NCI-H2029 (cell line): ENCODE results near the gene ADCY5.

Experiments used
- DNase-seq: peaks from one replicate; lab custom pipeline; 2025; lab: John Stamatoyannopoulos, UW

The ADCY5 gene

DNA sequence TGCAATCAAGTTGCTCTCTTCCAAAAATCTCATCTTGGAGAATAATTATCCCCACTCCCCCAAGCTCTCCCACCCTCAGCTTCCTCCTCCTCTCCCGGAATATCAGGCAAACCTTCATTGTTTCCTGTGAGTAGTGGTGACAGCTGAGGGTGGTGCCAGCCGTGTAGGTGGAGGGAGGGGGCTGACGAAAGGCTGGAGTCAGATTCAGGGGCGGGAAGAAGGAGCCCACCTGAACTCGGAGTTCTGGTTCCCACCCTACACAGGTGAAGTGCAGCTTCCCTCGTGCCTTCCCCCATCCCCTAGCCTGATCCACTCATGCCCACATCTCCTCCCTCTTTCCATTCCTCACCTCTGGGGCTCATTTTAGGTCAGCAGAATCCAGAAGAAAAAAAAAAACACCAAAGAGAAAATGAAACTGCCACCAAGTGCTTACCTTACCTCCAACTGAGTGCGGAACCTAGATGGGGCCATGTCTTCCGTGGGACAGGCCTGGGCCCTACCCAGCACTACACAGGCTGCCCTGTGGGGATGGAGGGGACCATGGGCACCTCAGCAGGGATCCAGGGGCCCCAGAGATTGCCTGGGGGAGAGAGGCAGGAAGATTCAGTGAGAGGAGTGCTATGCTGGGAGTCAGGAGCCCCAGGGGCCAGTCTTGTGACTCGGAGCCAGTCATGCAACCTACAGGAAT lies 81.3 kb downstream of the ADCY5 start:
- no peak for DNase-seq

DNA sequence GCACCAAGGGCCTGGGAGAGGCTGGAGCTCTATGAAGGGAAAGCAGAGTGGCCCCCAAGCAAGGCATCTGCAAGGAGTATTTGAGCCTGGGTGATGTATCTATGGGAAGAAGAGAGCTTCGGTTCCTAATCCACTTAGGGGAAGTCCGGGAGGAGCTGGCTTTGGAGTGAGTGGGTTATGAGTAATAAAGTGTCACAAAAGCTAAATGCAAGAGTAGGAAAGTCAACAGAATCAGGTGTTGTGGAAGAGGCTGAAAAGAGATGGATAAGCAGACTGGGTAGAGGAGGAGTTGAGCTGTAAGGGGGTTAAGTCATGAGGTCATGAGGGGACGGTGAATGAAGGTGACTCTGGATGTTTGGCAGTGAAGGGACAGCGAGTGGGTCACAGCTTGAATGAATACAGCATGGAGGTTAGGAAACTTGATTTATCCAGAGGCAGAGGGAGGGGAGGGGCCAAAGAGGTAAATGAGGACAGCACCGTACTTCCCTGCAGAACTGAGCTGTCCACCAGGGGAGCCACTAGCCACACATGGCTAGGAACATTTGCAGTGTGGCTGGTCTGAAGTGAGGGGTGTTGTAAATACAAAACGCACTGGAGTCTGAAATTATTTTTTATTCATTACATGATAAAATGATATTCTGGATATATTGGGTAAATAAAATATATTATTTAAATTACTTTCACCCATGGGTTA lies 83.3 kb downstream of the ADCY5 start:
- peak; percentile 32 for DNase-seq

DNA sequence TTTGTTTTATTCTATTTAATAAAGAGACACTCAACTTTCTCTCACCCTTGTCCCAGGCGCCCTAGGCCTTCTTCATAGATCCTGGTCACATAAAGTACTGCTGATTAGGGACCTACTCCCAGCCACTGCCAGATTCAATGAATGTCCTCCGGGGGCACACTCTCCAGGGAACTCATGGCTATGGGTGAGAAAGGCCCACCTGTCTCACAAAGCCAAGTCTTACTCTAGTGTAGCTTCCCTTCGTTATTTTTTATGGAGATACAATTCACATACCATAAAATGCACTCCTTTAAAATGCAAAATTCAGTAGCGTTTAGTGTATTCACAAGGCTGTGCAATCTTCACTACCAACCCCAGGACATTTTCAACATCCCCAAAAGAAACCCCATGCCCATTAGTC lies 87.8 kb downstream of the ADCY5 start:
- no peak for DNase-seq

- DNase-seq: no peak
Measured at GRCh38 chr3:123357275-123357674, 91.6 kb downstream of the ADCY5 start.

DNA sequence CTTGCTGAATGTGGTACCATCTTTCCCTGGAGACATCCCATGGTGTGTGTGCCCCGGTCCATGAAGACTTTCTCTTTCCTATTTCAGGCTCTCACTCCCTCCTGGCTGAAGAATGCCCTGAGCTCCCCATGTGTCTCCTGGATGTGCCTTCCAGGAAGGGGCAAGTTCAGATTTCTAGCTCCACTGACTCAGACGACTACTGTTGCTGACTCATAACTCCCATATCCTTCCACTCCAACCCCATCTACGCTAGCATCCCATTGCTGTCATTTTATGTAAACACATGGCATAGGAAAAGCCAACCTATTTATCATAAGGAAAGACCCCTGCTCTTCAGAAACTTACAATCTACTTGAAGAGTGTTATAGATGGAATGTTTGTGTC lies 95.0 kb downstream of the ADCY5 start:
- no peak for DNase-seq

GRCh38 chr3:123353227-123353849 lies 95.6 kb downstream of the ADCY5 start:
- no peak for DNase-seq

DNA sequence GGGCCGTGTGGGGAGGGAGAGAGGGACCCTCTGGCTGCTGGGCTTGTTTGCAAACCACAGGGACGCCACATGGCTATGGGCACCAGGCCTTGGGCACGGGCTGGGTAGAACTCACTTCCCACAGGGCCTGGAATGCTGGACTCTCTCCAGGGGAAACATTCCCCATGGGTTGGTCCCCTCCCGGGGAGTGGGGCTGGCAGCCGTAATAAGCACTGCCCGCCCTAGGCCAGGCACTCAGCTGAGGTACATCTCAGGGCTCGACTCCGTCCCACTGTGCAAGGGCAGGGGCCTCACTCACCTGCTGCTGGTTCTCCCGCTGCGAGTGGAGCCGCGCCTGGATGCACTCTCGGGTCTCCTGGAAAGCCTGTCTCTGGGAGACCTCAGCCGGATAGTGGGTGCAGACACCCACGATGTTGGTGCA lies 96.7 kb downstream of the ADCY5 start:
- DNase-seq: no peak

DNA sequence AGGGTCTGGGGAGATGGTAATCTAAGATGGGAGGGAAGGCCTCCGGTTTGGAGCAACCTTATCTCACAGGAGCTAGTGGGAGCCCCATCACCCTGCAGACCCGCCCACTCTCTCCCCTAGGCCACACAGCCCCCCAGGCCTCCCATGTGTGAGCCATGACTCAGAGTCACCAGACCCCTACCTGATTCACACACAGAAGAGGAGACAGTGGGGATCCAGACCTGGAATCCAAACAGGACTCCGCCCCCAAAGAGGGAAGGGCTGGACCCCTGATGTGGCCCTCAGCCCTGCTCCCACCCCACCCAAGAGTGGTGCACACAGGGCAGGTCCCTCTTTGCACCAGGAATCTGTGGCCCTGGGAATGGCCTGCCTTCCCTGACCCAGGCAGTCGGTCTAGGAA lies 97.4 kb downstream of the ADCY5 start:
- DNase-seq: no peak

- no peak for DNase-seq
Measured at GRCh38 chr3:123350971-123351370, 97.9 kb downstream of the ADCY5 start.

DNA sequence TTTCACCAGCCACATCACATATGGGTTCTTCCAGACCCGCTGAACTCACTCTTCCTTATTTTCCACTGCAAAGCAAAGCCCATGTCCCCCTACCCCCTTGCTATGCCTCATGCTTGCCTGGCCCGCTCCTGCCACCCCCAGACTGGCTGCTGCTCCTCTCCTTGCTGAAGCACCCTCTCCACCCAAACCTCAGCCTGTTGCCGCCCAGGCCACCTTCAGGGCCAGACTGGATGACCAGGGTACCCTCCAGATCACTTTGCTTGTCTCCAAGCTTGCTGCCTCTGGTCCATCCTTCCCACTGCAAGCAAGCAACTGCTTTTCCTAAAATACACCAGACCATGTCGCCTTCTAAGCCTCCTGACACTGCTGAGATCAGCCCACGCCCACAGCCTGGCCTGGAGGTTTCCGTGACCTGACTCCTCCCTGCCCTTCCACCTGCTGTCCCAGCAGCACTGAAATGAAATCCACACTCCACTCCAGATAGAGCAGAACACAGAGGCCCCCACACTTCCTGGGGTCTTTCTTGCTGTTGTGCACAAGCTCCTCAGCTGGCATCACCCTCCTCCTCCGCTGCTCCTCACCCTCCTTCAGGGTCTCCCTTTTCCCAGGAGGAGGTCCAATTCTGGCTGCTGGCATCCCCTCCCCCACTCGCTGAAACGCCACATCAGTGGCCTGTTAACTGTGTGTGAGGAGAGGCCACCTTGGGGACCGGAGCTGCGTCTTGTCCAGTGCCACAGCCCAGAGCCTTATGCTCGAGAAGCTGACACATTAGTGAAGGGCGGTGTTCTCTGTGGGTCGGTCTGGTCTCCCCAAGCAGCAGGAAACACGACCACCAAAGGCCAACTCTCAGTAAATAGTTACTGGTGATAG lies 99.1 kb downstream of the ADCY5 start:
- DNase-seq: no peak

- no peak for DNase-seq
Measured at GRCh38 chr3:123349201-123349535, 99.7 kb downstream of the ADCY5 start.

DNA sequence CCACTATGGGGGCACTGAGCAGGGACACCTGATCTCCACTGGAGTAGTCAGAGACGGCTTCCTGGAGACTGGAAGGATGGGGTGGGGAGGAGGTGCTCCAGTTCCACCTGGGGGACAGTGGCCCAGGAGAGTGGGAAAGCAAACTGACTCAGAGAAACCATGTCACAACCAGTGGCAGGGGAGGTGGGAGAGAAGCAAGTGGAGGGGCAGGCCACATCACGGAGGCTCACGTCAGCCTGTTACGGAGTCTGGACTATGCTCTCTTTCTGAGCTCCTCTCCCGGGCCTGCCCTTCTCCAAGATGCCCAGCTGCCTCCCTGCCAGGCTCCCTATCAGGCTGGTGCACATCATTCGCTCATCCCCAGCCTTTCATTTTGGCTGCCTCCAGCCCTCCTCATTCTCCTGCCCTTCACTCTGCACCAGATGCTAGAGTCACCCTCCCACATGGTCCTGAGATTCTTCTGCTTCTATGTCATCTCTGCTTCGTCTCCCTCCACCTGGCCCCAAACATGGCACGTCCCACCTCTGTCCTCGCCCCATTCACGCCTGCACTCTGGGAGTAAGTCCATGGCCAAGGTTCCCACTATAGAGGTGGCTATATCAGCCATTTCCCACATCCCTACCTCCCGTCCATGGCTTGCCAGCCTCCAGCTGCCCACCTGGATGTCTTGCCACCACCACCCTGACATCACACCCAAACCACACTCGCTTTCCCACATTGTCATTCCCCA lies 100.3 kb downstream of the ADCY5 start:
- DNase-seq: no peak

DNA sequence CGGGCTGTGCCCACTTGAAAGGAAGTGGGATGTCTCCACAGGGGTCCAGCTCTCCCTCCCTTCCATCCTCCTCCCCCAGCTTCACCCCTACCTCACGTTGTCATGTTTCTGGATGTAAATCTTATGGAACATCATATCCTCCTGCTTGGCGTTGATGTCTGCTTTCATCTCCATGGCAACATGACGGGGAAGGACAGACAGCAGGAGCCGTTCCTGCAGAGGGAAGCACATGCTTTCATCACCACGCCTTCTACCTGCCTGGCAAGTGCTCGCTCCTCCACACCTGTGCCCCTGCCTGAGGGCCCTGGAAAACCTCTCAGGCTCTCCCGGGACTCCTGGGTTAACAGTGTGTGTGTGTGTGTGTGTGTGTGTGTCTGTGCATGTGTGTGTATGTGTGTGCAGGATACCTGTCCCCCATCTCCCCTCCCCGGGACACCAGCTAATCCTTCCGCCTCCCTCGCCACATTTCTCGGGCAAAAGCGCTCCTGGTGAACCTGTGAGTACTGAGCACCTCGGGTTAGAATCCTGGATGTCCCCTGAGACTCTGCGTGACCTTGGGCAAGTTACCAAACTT lies 101.1 kb downstream of the ADCY5 start:
- no peak for DNase-seq

DNA sequence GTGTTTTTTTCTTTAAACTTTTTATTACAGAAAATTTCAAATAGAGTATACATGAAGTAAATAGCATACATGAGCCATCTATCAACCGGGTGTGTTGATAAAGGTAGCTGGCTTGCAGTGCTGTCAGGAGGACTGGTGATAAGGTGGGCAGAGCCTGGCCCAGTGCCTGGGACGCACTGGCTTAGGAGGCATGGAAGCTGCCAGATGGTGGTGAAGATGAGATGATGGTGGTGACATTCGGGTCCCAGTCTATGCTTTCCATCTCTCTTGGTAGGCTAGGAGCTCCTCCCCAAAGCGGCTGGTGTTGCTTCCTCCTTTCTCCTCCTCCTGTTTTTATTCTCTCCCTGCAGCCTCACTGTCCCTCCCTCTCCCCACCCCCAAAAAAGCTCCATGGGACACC lies 101.7 kb downstream of the ADCY5 start:
- no peak for DNase-seq

GRCh38 chr3:123346021-123346420 lies 102.9 kb downstream of the ADCY5 start:
- no peak for DNase-seq

DNA sequence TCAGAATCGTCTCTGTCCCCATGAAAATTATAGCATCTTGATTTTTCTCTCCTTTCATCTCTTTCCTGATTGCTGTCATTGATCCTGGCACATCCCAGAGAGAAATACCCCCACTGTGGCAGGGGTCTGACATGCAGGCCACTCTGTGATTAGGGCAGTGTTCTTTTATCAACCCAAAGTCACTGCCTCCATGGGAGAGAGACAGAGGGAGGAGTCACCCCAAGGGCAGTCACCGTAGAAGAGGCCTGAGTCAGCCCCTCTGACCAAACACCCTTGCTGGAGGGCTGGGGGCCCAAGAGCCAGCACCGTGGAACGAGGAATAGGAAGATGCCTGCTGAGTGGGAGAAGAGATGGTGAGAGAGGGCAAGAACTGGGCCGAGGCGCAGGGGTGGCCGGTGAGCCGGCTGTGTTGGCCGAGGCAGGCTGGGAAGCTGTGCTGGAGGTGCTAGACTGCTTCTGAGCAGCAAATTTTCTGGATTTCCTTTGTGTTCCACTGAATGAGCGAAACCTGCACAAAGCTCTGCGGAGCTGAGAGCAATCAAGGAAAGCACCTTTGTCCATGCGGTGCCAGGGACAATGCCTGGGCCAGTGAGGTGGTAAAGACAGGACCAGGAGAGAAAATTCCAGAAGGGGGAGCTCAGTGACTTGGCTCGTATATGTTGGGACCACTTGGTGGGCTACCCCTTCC lies 103.8 kb downstream of the ADCY5 start:
- DNase-seq: no peak

DNA sequence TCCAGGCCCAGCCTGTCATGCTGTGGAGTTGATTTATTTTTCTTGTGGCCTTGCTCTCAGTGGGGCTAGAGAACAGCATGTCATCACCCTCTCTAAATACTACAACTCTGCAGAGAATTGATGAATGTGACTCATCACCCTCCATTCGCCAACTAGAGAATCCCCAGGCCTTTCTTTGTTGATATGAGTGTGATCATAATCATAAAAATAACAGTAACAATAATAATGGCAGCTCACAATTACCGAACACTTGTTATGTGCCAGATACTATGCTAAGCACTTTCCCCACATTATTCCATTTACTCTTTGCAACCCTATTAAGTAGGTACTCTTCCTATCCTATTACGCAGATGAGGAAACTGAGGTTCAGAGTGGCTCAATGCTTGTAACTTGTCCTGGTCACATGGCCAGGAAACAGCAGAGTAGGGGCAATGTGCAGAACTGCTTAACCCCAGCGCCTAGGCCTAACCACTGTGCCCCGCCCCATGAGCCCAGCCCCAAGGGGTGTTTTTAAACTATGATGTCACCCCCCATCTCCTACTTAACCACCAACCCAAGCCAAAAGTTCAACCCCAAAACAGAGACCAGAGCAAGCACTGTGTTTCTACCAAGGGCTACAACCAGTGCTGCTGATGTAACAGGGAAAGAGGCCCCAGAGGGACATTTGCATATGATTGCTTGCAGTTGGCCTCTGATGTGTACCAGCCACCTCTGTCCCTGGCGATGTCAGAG lies 104.5 kb downstream of the ADCY5 start:
- DNase-seq: no peak

DNA sequence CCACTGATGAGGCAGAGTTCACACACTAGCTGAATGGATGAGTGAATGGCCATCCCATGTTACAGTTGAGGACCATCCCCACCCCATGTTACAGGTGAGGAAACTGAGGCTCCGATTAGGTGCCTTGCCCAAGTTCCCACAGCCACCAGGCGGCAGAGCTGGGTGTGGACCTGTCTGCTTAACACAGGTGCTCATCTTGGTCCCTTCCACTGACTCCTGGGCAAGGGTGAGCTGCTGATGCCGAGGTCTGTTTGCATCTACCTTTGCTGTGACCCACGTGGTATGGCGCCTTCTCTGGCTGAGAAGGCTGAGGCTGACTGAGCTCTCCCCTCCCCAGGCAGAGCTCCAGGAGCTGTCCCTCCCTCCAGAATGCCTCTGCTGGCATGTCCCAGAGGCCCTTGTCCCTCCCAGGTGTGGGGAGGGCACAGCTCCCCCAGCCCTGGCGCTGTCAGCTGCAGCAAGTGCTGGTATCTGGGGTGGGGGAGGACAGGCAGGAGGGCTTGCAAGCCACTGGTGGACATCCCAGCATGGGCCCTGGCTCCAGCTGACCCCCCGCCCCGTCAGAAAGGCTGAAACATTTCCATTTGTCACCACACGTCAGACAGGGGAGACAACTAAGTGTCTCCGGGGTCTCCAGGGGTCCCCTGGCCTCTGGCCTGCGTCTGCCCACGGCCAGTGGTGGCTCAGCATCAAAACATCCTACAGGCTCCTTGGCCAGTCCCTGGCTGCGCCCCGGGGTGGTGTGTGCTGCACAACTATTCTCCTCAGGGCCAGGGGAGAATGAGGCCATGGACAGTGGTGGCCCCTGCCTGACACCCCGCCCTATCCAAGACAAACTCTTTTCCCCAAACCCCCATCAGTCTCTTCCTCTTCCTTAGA lies 105.4 kb downstream of the ADCY5 start:
- DNase-seq: no peak

DNA sequence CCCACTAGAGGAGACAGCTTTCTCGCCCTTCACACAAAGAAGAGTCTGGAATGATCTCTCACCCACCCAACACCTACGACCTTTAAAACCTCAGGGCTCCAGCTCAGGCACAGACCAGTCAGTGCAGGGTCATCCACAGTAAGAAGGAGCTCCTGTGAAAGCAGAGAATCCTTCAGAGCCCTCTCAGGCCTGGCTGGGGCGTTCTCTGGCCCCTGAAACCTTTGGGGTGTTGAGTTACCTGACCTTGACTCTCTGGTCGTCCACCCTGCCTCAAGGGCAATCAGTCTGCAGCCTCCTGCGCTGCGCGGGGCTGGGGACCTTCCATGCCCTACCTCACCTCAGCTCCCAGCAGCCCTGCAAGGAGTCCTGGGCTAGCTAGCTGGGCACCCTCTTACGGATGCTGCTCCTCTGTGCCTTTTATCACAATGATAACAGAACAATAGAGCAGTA lies 106.2 kb downstream of the ADCY5 start:
- DNase-seq: no peak
